Measurements from ENCODE around the gene ATAD3A.

The ATAD3A gene

DNA sequence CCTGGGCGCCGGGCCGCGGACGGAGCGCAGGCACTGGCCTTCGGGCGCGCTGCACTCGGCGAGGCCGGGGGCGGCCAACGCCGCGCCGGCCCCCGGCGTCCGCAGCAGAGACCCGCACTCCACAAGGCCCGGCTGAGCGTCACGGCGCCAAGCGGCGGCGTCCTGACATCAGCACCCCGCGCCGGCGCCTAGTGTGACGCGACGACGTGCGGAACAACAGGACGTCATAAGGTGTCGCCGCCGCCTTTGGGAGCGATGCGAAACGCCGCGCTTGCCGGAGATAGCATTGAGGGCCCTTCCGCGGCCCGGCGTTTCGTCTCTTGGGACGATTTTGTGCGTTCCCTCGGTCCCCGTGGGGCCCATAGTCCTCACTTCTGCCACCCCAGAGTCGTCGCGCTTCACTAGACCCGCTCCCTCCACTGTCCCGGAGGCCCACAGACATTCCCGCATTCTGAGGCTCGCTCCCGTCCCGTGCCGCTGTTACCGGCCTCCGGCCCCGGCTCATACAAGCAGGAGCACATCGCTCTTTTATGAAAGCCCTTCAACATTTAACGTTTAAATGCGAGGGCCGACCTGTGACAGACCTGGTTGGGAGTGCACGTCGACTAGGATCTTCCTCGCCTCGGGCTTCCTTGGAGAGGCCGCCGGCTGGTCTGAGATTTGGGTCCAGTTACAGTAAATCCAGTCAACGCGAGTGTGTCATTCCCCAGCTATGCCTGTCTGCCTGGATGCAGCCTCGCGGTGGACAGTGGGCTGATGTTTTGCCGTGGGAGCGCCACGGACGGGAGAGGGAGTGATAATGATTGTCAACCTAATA, 63.0 kb downstream of the ATAD3A start, which contains the start of gene SSU72 (continued):
- no peak for TF ChIP-seq ZSCAN23 (tag by site-specific recombination; IDR thresholded peaks at IDR 0.05)
- TF ChIP-seq ZNF175 (tag by site-specific recombination; IDR thresholded peaks at IDR 0.05): no peak
- no peak for TF ChIP-seq ZNF132 (tag by site-specific recombination; IDR thresholded peaks at IDR 0.05; ENCODE audit: borderline replicate concordance)
- TF ChIP-seq ZSCAN30 (tag by site-specific recombination; IDR thresholded peaks at IDR 0.05): no peak
- TF ChIP-seq ZSCAN16 (tag by site-specific recombination; IDR thresholded peaks at IDR 0.05): no peak
- TF ChIP-seq ZNF707 (tag by site-specific recombination; IDR thresholded peaks at IDR 0.05): no peak
- TF ChIP-seq ZNF138 (tag by site-specific recombination; IDR thresholded peaks at IDR 0.05; ENCODE audit: borderline replicate concordance): no peak
- no peak for TF ChIP-seq ZNF510 (tag by site-specific recombination; IDR thresholded peaks at IDR 0.05; ENCODE audit: insufficient replicate concordance)
- no peak for TF ChIP-seq MEIS1 (CRISPR knock-in tag; IDR thresholded peaks at IDR 0.05; ENCODE audit: borderline replicate concordance)
- TF ChIP-seq ZNF335 (tag by site-specific recombination; conservative IDR thresholded peaks at IDR 0.05): peak; percentile 81
- TF ChIP-seq ZNF549 (tag by site-specific recombination; IDR thresholded peaks at IDR 0.05): no peak
- TF ChIP-seq ZFP41 (tag by site-specific recombination; IDR thresholded peaks at IDR 0.05; ENCODE audit: borderline replicate concordance): no peak
- no peak for TF ChIP-seq ZNF426 (tag by site-specific recombination; IDR thresholded peaks at IDR 0.05)
- TF ChIP-seq SP2 (tag by site-specific recombination; IDR thresholded peaks at IDR 0.05): peak; percentile 64
- peak; percentile 86; the same call in 1 of the 2 replicates for TF ChIP-seq ZBTB1 (tag by site-specific recombination; IDR thresholded peaks at IDR 0.05)
- TF ChIP-seq GLI2 (tag by site-specific recombination; IDR thresholded peaks at IDR 0.05; ENCODE audit: borderline replicate concordance, low read depth): no peak
- TF ChIP-seq, protein P1, sequence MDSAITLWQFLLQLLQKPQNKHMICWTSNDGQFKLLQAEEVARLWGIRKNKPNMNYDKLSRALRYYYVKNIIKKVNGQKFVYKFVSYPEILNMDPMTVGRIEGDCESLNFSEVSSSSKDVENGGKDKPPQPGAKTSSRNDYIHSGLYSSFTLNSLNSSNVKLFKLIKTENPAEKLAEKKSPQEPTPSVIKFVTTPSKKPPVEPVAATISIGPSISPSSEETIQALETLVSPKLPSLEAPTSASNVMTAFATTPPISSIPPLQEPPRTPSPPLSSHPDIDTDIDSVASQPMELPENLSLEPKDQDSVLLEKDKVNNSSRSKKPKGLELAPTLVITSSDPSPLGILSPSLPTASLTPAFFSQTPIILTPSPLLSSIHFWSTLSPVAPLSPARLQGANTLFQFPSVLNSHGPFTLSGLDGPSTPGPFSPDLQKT (IDR thresholded peaks at IDR 0.05; ENCODE audit: borderline replicate concordance, low read depth, low read length): peak; percentile 93
- no peak for TF ChIP-seq ZNF248 (tag by site-specific recombination; IDR thresholded peaks at IDR 0.05)
- no peak for TF ChIP-seq ZNF311 (tag by site-specific recombination; IDR thresholded peaks at IDR 0.05; ENCODE audit: borderline replicate concordance)
- no peak for TF ChIP-seq REPIN1 (tag by site-specific recombination; IDR thresholded peaks at IDR 0.05; ENCODE audit: low read depth)
- TF ChIP-seq, protein P2, sequence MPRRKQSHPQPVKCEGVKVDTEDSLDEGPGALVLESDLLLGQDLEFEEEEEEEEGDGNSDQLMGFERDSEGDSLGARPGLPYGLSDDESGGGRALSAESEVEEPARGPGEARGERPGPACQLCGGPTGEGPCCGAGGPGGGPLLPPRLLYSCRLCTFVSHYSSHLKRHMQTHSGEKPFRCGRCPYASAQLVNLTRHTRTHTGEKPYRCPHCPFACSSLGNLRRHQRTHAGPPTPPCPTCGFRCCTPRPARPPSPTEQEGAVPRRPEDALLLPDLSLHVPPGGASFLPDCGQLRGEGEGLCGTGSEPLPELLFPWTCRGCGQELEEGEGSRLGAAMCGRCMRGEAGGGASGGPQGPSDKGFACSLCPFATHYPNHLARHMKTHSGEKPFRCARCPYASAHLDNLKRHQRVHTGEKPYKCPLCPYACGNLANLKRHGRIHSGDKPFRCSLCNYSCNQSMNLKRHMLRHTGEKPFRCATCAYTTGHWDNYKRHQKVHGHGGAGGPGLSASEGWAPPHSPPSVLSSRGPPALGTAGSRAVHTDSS (tag by site-specific recombination; IDR thresholded peaks at IDR 0.05): no peak
- no peak for TF ChIP-seq EGR2 (tag by site-specific recombination; IDR thresholded peaks at IDR 0.05; ENCODE audit: low read depth)
- no peak for TF ChIP-seq MYNN (tag by site-specific recombination; IDR thresholded peaks at IDR 0.05; ENCODE audit: borderline replicate concordance)
- TF ChIP-seq TSHZ1 (tag by site-specific recombination; IDR thresholded peaks at IDR 0.05; ENCODE audit: borderline replicate concordance): no peak
- no peak for TF ChIP-seq ZNF223 (tag by site-specific recombination; IDR thresholded peaks at IDR 0.05)
- no peak for TF ChIP-seq ZNF404 (tag by site-specific recombination; IDR thresholded peaks at IDR 0.05)
- TF ChIP-seq ZNF580 (tag by site-specific recombination; IDR thresholded peaks at IDR 0.05): peak; percentile 33; the same call in 1 of the 2 replicates
- no peak for TF ChIP-seq ZNF121 (tag by site-specific recombination; IDR thresholded peaks at IDR 0.05)
- no peak for TF ChIP-seq ZNF16 (tag by site-specific recombination; IDR thresholded peaks at IDR 0.05; ENCODE audit: low read depth)
- TF ChIP-seq ZNF146 (tag by site-specific recombination; IDR thresholded peaks at IDR 0.05): peak; percentile 34
- TF ChIP-seq MZF1 (tag by site-specific recombination; IDR thresholded peaks at IDR 0.05; ENCODE audit: borderline replicate concordance): no peak
- no peak for TF ChIP-seq ZNF747 (tag by site-specific recombination; IDR thresholded peaks at IDR 0.05)
